HG03025 (cell line): ENCODE results near the gene SMG6.
"Not testable (repeated sequence)": the region's sequence is repeated elsewhere in the genome, so short reads cannot be mapped to it uniquely, and the experiment has no call there.

Experiments used
- ATAC-seq: cut with Tn5 transposase; IDR thresholded peaks from one replicate; pipeline ENCODE4 v1.9.1; 2021; ENCODE audit warnings: mild to moderate bottlenecking, moderate library complexity; ENCODE audit not compliant: unreplicated experiment, low FRiP score

The SMG6 gene

GRCh38 chr17:2210726-2211125 lies 92.9 kb downstream of the SMG6 start:
- ATAC-seq, result no peak

- ATAC-seq, result no peak
These were observed 95.6 kb downstream of the SMG6 start for GRCh38 chr17:2207815-2208515.

GRCh38 chr17:2204393-2204792 lies 99.2 kb downstream of the SMG6 start:
- ATAC-seq, result no peak

GRCh38 chr17:2203818-2204217 lies 99.8 kb downstream of the SMG6 start:
- no peak for ATAC-seq

GRCh38 chr17:2202996-2203575 lies 100.5 kb downstream of the SMG6 start:
- no peak for ATAC-seq

GRCh38 chr17:2202302-2202995 lies 101.1 kb downstream of the SMG6 start:
- ATAC-seq, result no peak

- not testable (repeated sequence) for ATAC-seq
These were observed 104.2 kb downstream of the SMG6 start for GRCh38 chr17:2199386-2199785.

GRCh38 chr17:2198927-2199326 lies 104.7 kb downstream of the SMG6 start:
- no peak for ATAC-seq

- ATAC-seq, result no peak
These were observed 106.3 kb downstream of the SMG6 start for GRCh38 chr17:2197271-2197670.

- ATAC-seq, result no peak
These were observed 107.9 kb downstream of the SMG6 start for GRCh38 chr17:2195729-2196128.

GRCh38 chr17:2194889-2195335 lies 108.7 kb downstream of the SMG6 start:
- ATAC-seq, result no peak

- no peak for ATAC-seq
These were observed 111.1 kb downstream of the SMG6 start for GRCh38 chr17:2192367-2193057.

GRCh38 chr17:2191785-2192184 lies 111.8 kb downstream of the SMG6 start:
- no peak for ATAC-seq

- ATAC-seq, result no peak
These were observed 112.4 kb downstream of the SMG6 start for GRCh38 chr17:2191227-2191626.

GRCh38 chr17:2190014-2190413 lies 113.6 kb downstream of the SMG6 start:
- no peak for ATAC-seq

- ATAC-seq, result no peak
These were observed 114.5 kb downstream of the SMG6 start for GRCh38 chr17:2188971-2189630.

- ATAC-seq, result no peak
These were observed 115.8 kb downstream of the SMG6 start for GRCh38 chr17:2187758-2188157.

- ATAC-seq, result no peak
These were observed 116.6 kb downstream of the SMG6 start for GRCh38 chr17:2186937-2187336.

- no peak for ATAC-seq
These were observed 118.3 kb downstream of the SMG6 start for GRCh38 chr17:2184993-2185931.

GRCh38 chr17:2183346-2183745 lies 120.2 kb downstream of the SMG6 start:
- no peak for ATAC-seq
